ENCODE measurements around the gene ZNF678.

DNA sequence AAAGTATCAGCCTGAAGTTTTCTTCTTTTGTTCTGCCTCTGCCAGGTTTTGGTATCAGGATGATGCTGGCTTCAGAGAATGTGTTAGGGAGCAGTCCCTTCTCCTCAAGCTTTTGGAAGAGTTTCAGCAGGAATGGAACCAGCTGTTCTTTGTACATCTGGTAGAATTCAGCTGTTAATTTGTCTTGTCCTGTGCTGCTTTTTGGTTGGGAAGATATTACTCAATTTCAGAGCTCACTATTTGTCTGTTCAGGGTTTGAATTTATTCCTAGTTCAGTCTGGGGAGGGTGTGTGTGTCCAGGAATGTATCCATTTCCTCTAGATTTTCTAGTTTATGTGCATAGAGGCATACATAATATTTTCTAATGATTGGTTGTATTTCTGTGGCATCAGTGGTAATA lies 12.8 kb downstream of the ZNF678 start:
- TF ChIP-seq, protein P1, sequence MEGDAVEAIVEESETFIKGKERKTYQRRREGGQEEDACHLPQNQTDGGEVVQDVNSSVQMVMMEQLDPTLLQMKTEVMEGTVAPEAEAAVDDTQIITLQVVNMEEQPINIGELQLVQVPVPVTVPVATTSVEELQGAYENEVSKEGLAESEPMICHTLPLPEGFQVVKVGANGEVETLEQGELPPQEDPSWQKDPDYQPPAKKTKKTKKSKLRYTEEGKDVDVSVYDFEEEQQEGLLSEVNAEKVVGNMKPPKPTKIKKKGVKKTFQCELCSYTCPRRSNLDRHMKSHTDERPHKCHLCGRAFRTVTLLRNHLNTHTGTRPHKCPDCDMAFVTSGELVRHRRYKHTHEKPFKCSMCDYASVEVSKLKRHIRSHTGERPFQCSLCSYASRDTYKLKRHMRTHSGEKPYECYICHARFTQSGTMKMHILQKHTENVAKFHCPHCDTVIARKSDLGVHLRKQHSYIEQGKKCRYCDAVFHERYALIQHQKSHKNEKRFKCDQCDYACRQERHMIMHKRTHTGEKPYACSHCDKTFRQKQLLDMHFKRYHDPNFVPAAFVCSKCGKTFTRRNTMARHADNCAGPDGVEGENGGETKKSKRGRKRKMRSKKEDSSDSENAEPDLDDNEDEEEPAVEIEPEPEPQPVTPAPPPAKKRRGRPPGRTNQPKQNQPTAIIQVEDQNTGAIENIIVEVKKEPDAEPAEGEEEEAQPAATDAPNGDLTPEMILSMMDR (IDR thresholded peaks at IDR 0.05; ENCODE audit: borderline replicate concordance, extremely low read depth, low read length, poor library complexity, severe bottlenecking) = no peak
- no peak for TF ChIP-seq EZH2 (IDR thresholded peaks at IDR 0.05; ENCODE audit: borderline replicate concordance, low read depth, low read length, severe bottlenecking)

Measured in DND-41 (cell line).